IMR-90 (cell line): Measurements from ENCODE around the gene AGR3. TPM values are rescaled to one million over a fixed set of nuclear protein-coding genes. Genes with fewer than 3 reads are reported as not detected.

Experiments
- ATAC-seq: fragments of 200-7000 bp; cut with Tn5 transposase; 2 replicates; pipeline ENCODE4 v1.9.1; 2020; ENCODE audit warnings: low read depth, mild to moderate bottlenecking, moderate library complexity
- BruUV-seq: library from RNA; stranded (reverse); fragments of 400-500 nt; replicated peaks from 2 replicates; lab custom pipeline; 2021; lab: Mats Ljungman, UMichigan
- CTCF ChIA-PET: fragments of 300-600 bp; formaldehyde crosslinking; extraction: SDS; loops from one replicate; lab custom pipeline; 2021; ENCODE audit warnings: antibody characterized with exemption; lab: Yijun Ruan, JAX
- POLR2A ChIA-PET: fragments of 300-600 bp; sonication (Branson Sonifier 250); formaldehyde crosslinking; loops from one replicate; lab custom pipeline; 2022; ENCODE audit warnings: antibody characterized with exemption; ENCODE audit not compliant: unreplicated experiment; lab: Charles Lee
- DNase-seq: peaks from one replicate; pipeline ENCODE4 v3.0.0; 2013
- H2AFZ ChIP-seq: replicated peaks from 2 replicates; pipeline ENCODE3; 2013; ENCODE audit warnings: low read length, mild to moderate bottlenecking; ENCODE audit not compliant: poor library complexity
- H2AK5ac ChIP-seq: 2 replicates; pipeline ENCODE4 v1.6.1; 2013; ENCODE audit warnings: low read depth, low read length, inconsistent platforms
- H2AK9ac ChIP-seq: replicated peaks from 2 replicates; pipeline ENCODE3; 2013; ENCODE audit warnings: mild to moderate bottlenecking, low read depth, low read length, moderate library complexity; ENCODE audit not compliant: poor library complexity
- H2BK120ac ChIP-seq: 2 replicates; pipeline ENCODE4 v1.6.1; 2013; ENCODE audit warnings: low read depth, low read length, inconsistent platforms
- H2BK15ac ChIP-seq: 3 replicates; pipeline ENCODE4 v1.6.1; 2013; ENCODE audit warnings: low read depth, low read length, inconsistent platforms
- H2BK20ac ChIP-seq: 2 replicates; pipeline ENCODE4 v1.6.1; 2013; ENCODE audit warnings: low read depth, mild to moderate bottlenecking, inconsistent platforms, low read length, moderate library complexity
- H2BK5ac ChIP-seq: 2 replicates; pipeline ENCODE4 v1.6.1; 2013; ENCODE audit warnings: mild to moderate bottlenecking, low read depth, low read length, inconsistent platforms; ENCODE audit not compliant: poor library complexity, severe bottlenecking
- H3K14ac ChIP-seq: replicated peaks from 2 replicates; pipeline ENCODE4 v1.6.1; 2013; ENCODE audit warnings: low read depth, low read length, inconsistent platforms
- H3K18ac ChIP-seq: 2 replicates; pipeline ENCODE4 v1.6.1; 2013; ENCODE audit warnings: low read depth, low read length, control low read depth
- H3K23ac ChIP-seq: 2 replicates; pipeline ENCODE4 v1.6.1; 2013; ENCODE audit warnings: low read depth, low read length, inconsistent platforms
- H3K27ac ChIP-seq: 2 replicates; pipeline ENCODE4 v1.5.1; 2013; ENCODE audit warnings: mild to moderate bottlenecking, control low read depth, low read length; ENCODE audit not compliant: insufficient read depth
- H3K27me3 ChIP-seq: 2 replicates; pipeline ENCODE4 v1.6.1; 2013; ENCODE audit warnings: low read length; ENCODE audit not compliant: control insufficient read depth, insufficient read depth
- H3K36me3 ChIP-seq: 2 replicates; pipeline ENCODE4 v1.6.1; 2013; ENCODE audit warnings: low read length, mixed read lengths; ENCODE audit not compliant: control insufficient read depth, insufficient read depth
- H3K4ac ChIP-seq: 2 replicates; pipeline ENCODE4 v1.6.1; 2013; ENCODE audit warnings: low read depth, low read length, inconsistent platforms
- H3K4me1 ChIP-seq: 2 replicates; pipeline ENCODE4 v1.6.1; 2013; ENCODE audit warnings: low read length, mixed read lengths; ENCODE audit not compliant: control insufficient read depth, insufficient read depth
- H3K4me2 ChIP-seq: 2 replicates; pipeline ENCODE4 v1.6.1; 2013; ENCODE audit warnings: low read depth, mild to moderate bottlenecking, control low read depth, low read length, moderate library complexity
- H3K4me3 ChIP-seq: 2 replicates; pipeline ENCODE4 v1.5.1; 2013; ENCODE audit warnings: low read depth, mild to moderate bottlenecking, control low read depth, low read length, moderate library complexity; ENCODE audit not compliant: insufficient read depth
- H3K56ac ChIP-seq: 2 replicates; pipeline ENCODE4 v1.6.1; 2013; ENCODE audit warnings: low read length, inconsistent platforms; ENCODE audit not compliant: insufficient read depth; ENCODE audit errors: extremely low read depth
- H3K79me1 ChIP-seq, 2 experiments: 2 replicates each; pipeline ENCODE4 v1.6.1; 2013; ENCODE audit warnings: low read length in 2 of 2, inconsistent platforms in 1 of 2, low read depth in 1 of 2
- H3K9ac ChIP-seq: 2 replicates; pipeline ENCODE4 v1.6.1; 2013; ENCODE audit warnings: low read depth, low read length, control low read depth
- H3K9me1 ChIP-seq: 2 replicates; pipeline ENCODE4 v1.6.1; 2013; ENCODE audit warnings: low read length, inconsistent platforms; ENCODE audit not compliant: insufficient read depth
- H3K9me3 ChIP-seq: 2 replicates; pipeline ENCODE4 v1.6.1; 2013; ENCODE audit warnings: low read length; ENCODE audit not compliant: control insufficient read depth, insufficient read depth
- H4K20me1 ChIP-seq: 2 replicates; pipeline ENCODE4 v1.6.1; 2013; ENCODE audit warnings: low read length, inconsistent platforms; ENCODE audit not compliant: insufficient read depth
- H4K5ac ChIP-seq: 2 replicates; pipeline ENCODE4 v1.6.1; 2013; ENCODE audit warnings: mild to moderate bottlenecking, low read depth, low read length, control low read depth
- H4K8ac ChIP-seq, 2 experiments: 2 replicates each; pipeline ENCODE4 v1.6.1; 2013; ENCODE audit warnings: low read depth in 2 of 2, low read length in 2 of 2, control low read depth in 1 of 2, inconsistent platforms in 1 of 2
- H4K91ac ChIP-seq: 2 replicates; pipeline ENCODE4 v1.6.1; 2013; ENCODE audit warnings: low read depth, low read length, inconsistent platforms; ENCODE audit not compliant: insufficient read depth
- POLR2A ChIP-seq: IDR thresholded peaks from 2 replicates; pipeline ENCODE4 v1.6.1; 2012; ENCODE audit warnings: mild to moderate bottlenecking, low read depth, low read length
- SMC3 ChIP-seq: fragments of 150-350 bp; IDR thresholded peaks from 2 replicates; pipeline ENCODE4 v1.6.1; 2016; ENCODE audit warnings: low read depth, mild to moderate bottlenecking, antibody characterized with exemption, low read length, moderate library complexity
- WGBS, 2 experiments: methylation state at CpG; one replicate each; pipeline versions ENCODE4 v1.1.5 to v1.1.7; 2013; ENCODE audit warnings: missing lambda C conversion rate in 2 of 2; ENCODE audit not compliant: insufficient read length in 1 of 2; ENCODE audit errors: extremely low coverage in 2 of 2; 5-methylcytosine and 5-hydroxymethylcytosine counted together
- dilution Hi-C: fragments of 300-500 bp; cut with HindIII; formaldehyde crosslinking; loops from one replicate; pipeline ENCODE4 v1.14.3; 2018; ENCODE audit warnings: low sequenced_read_pairs; ENCODE audit not compliant: unreplicated experiment
- in situ Hi-C: fragments of 300-500 bp; cut with MboI; formaldehyde crosslinking; loops from 3 replicates; pipeline ENCODE4 v1.14.3; 2019; ENCODE audit warnings: low sequenced_read_pairs, inconsistent platforms, mixed read lengths
- intact Hi-C: fragments of 100-400 bp; cut with micrococcal nuclease; formaldehyde crosslinking; loops from 2 replicates; pipeline ENCODE4 v1.10.0; 2022
- polyA plus RNA-seq, 3 experiments: library from polyadenylated mRNA; depleted of rRNA; stranded (reverse); fragments of >200 nt; gene quantifications; 2 replicates each; pipeline ENCODE4 v1.2.3, GENCODE V29; 2012; ENCODE audit warnings: low replicate concordance in 1 of 3
- total RNA-seq: library from RNA; depleted of rRNA; stranded (reverse); fragments of >200 nt; gene quantifications from 2 replicates; pipeline ENCODE4 v1.2.3, GENCODE V29; 2012

Gene AGR3
- total and polyA plus RNA-seq, 2 of the 4 experiments (the other 2 are of a cell fraction), result not detected

DNA sequence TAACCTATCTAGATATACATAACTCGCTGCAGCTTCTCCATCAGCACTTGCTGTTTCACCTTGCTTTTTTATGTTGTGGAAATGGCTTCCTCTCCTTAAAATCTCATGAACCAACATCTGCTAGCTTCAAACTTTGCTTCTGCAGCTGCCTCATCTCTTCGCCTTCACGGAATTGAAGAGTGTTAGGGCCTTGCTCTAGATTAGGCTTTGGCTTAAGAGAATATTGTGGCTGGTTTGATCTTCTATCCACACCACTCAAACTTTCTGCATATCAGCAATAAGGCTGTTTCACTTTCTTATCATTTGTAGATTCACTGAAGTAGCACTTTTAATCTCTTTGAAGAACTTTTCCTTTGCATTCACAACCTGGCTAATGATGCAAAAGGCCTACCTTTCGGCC lies 49.2 kb upstream of the AGR3 start:
- WGBS, 2 experiments, result no CpG with 5 or more reads among the region's 4 CpGs
- no peak overlapping the region for H3K4me3 ChIP-seq
- DNase-seq, result no peak
- no peak overlapping the region for H3K56ac ChIP-seq
- no peak overlapping the region for H2AK9ac ChIP-seq
- CTCF ChIA-PET, result no interaction called here
- H3K4me1 ChIP-seq, result peaks cover 2% of the 10 kb centered on the region
- H3K9ac ChIP-seq, result no peak overlapping the region
- POLR2A ChIA-PET, result no interaction called here
- H2AK5ac ChIP-seq, result no peak overlapping the region
- BruUV-seq, result no TSS peak
- no peak overlapping the region for H3K4ac ChIP-seq
- no peaks in the 10 kb centered on the region for H3K9me3 ChIP-seq
- H2BK15ac ChIP-seq, result no peak overlapping the region
- H2AFZ ChIP-seq, result no peak overlapping the region
- no peak overlapping the region for H4K5ac ChIP-seq
- H4K91ac ChIP-seq, result no peak overlapping the region
- dilution Hi-C loops, result no loop called here
- no peak overlapping the region for H2BK120ac ChIP-seq
- H3K18ac ChIP-seq, result no peak overlapping the region
- H3K9me1 ChIP-seq, result peaks cover 2% of the 10 kb centered on the region; the same call in 1 of the 2 replicates
- intact Hi-C loops, result no loop called here
- no peaks in the 10 kb centered on the region for H3K27me3 ChIP-seq
- no peaks in the 10 kb centered on the region for H3K36me3 ChIP-seq
- no peak overlapping the region for H3K27ac ChIP-seq
- in situ Hi-C loops, result no loop called here
- no peak overlapping the region for H2BK5ac ChIP-seq
- no peak for ATAC-seq
- H4K8ac ChIP-seq, result no peak overlapping the region
- no peak overlapping the region for H3K14ac ChIP-seq
- no peaks in the 10 kb centered on the region for H3K79me1 ChIP-seq
- H4K20me1 ChIP-seq, result no peaks in the 10 kb centered on the region
- H2BK20ac ChIP-seq, result no peak overlapping the region
- no peak overlapping the region for H3K23ac ChIP-seq
- no peak overlapping the region for H3K4me2 ChIP-seq
- no peak for TF ChIP-seq POLR2A
- no peak for TF ChIP-seq SMC3
